Right atrium auricular region (tissue), 2 donors: ENCODE results near the gene CHSY1. TPM values are rescaled to one million over a fixed set of nuclear protein-coding genes. Genes with fewer than 3 reads are reported as not detected.

Experiments
- DNase-seq: peaks from one replicate; pipeline ENCODE4 v3.0.0-alpha.2; 2019; ENCODE audit warnings: low spot score
- H3K27ac ChIP-seq, 2 donors: fragments of 200-600 bp; sonication (generic); 1 replicate in 1 of 2; 2 replicates in 1 of 2; pipeline ENCODE4 v1.5.1; 2016 to 2019
- H3K27me3 ChIP-seq, 2 donors: fragments of 200-600 bp; sonication (generic); one replicate each; pipeline versions ENCODE4 v1.5.1 to v1.6.0; 2017 to 2019
- H3K36me3 ChIP-seq: fragments of 200-600 bp; sonication (generic); one replicate; pipeline ENCODE4 v1.5.1; 2016
- H3K4me1 ChIP-seq, 2 donors: fragments of 200-600 bp; sonication (generic); one replicate each; pipeline versions ENCODE4 v1.5.1 to v1.6.0; 2017 to 2019
- H3K4me3 ChIP-seq, 2 donors: fragments of 200-600 bp; sonication (generic); 1 replicate in 1 of 2; 2 replicates in 1 of 2; pipeline ENCODE4 v1.5.1; 2017 to 2019; ENCODE audit warnings: mild to moderate bottlenecking in 1 of 2, moderate library complexity in 1 of 2
- H3K9me3 ChIP-seq, 2 donors: fragments of 200-600 bp; sonication (generic); one replicate each; pipeline ENCODE4 v1.5.1; 2019
- total RNA-seq, 2 donors: library from RNA; depleted of rRNA; stranded (reverse); fragments of >200 nt; gene quantifications; one replicate each; pipeline ENCODE4 v1.1.0, GENCODE V29; 2016
- TF ChIP-seq, protein P1 (sequence below), 2 donors: fragments of 200-600 bp; sonication (generic); IDR thresholded peaks; one replicate each; pipeline ENCODE4 v1.5.1; 2019; ENCODE audit warnings: antibody characterized with exemption in 2 of 2

CHSY1 gene
- total RNA-seq, 2 donors from 2014 or later: 23.1 to 26.1 TPM

DNA sequence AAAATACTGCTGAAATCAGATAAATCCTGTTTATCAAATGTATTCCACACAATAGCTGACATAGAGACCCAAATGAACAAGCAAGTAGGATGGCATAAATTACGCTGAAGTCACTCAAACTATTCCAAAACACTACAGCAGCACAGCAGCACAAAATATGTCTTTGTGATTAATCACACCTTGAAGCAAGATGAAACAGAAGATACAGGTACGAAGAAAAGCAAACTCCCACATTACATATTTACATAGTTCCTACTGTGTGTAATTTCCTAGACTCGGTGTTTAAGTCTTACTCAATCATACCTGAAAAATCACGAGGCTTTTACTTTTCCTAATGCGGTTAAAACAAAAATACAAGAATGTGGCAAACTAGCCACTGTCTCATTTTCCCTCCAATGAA lies 38.3 kb downstream of the CHSY1 start:
- DNase-seq: no peak
- Histone ChIP-seq H3K4me3 (no peak overlapping the region), H3K36me3 (no peaks in the 10 kb centered on the region), H3K27me3 (no peaks in the 10 kb centered on the region), H3K27ac (no peak overlapping the region), H3K4me1 (peaks cover 0 to 46% of the 10 kb centered on the region in 2 donors), H3K9me3 (no peaks in the 10 kb centered on the region)
- TF ChIP-seq, protein P1, sequence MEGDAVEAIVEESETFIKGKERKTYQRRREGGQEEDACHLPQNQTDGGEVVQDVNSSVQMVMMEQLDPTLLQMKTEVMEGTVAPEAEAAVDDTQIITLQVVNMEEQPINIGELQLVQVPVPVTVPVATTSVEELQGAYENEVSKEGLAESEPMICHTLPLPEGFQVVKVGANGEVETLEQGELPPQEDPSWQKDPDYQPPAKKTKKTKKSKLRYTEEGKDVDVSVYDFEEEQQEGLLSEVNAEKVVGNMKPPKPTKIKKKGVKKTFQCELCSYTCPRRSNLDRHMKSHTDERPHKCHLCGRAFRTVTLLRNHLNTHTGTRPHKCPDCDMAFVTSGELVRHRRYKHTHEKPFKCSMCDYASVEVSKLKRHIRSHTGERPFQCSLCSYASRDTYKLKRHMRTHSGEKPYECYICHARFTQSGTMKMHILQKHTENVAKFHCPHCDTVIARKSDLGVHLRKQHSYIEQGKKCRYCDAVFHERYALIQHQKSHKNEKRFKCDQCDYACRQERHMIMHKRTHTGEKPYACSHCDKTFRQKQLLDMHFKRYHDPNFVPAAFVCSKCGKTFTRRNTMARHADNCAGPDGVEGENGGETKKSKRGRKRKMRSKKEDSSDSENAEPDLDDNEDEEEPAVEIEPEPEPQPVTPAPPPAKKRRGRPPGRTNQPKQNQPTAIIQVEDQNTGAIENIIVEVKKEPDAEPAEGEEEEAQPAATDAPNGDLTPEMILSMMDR (IDR thresholded peaks at IDR 0.05): no peak

DNA sequence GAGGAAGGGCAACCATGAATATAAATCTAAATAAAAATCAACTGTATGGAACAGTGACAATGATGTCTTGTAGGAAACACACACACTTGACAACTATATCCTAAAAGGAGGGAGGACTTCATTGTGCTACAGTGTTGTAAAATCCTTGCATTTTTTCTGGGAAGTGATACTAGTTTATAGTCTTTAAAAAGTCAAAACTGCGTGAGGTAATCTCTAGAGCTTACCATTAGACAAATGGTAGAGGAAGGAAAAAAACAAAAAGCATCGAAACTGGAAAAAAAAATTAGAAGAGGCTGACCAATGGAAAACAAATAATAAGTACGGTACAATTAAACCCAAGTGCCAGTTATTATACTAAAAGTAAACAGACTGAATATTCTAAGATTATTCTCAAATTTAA lies 38.7 kb downstream of the CHSY1 start:
- H3K27me3 ChIP-seq: no peaks in the 10 kb centered on the region
- TF ChIP-seq, protein P1 (IDR thresholded peaks at IDR 0.05): no peak

DNA sequence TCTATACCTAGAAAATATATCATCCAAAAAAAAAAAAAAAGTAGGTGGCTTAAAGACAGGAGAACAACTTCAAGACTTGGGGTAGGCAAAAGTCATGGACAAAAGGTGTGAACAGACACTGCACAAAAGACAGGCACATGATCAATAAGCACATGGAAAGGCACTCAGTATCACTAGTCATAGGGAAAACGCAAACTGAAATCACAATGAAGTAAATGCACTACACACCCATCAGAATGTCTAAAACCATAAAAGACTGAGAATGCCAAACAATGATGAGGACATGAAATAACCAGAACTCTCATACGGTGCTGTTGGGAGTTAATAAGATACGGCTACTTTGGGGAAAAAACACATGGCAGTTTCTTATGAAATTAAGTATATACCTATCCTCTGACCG lies 40.0 kb downstream of the CHSY1 start:
- no peaks in the 10 kb centered on the region for H3K27me3 ChIP-seq
- peaks cover 0 to 53% of the 10 kb centered on the region in 2 donors for H3K4me1 ChIP-seq

More for the DNA sequence above, 38.7 kb downstream of the CHSY1 start:
- H3K9me3 ChIP-seq: no peaks in the 10 kb centered on the region
- no peak overlapping the region for H3K4me3 ChIP-seq
- peaks cover 0 to 48% of the 10 kb centered on the region in 2 donors for H3K4me1 ChIP-seq
- H3K36me3 ChIP-seq: no peaks in the 10 kb centered on the region
- no peak overlapping the region for H3K27ac ChIP-seq
- no peak for DNase-seq

DNA sequence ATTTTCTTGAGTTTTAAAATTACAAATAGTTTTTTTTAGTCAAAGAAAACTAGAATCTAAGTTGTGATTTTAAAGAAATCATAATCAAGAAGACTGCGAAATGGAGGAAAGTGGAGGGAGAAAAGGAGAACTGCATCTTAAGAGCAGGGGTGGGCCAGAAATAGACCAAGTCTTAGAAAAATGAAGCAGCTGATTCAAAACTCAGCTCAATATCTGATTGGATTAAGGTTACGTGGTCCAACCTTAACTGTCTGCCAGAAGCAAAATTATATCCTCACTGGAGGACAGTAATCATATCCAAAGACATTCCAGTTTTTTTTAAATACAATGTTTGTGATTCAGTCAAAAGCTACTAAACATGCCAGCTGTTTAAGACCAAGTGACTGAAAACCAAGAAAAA lies 41.4 kb downstream of the CHSY1 start:
- peak overlapping the region; percentile 46 to 63 for H3K27ac ChIP-seq
- H3K9me3 ChIP-seq: no peaks in the 10 kb centered on the region
- H3K27me3 ChIP-seq: no peaks in the 10 kb centered on the region
- TF ChIP-seq, protein P1 (IDR thresholded peaks at IDR 0.05): no peak
- H3K4me3 ChIP-seq: no peak overlapping the region
- no peak for DNase-seq
- peaks cover 0 to 65% of the 10 kb centered on the region in 2 donors for H3K4me1 ChIP-seq
- no peaks in the 10 kb centered on the region for H3K36me3 ChIP-seq

More for the DNA sequence above, 40.0 kb downstream of the CHSY1 start:
- no peaks in the 10 kb centered on the region for H3K9me3 ChIP-seq
- no peak overlapping the region for H3K27ac ChIP-seq
- TF ChIP-seq, protein P1 (IDR thresholded peaks at IDR 0.05): no peak
- no peak for DNase-seq
- no peaks in the 10 kb centered on the region for H3K36me3 ChIP-seq
- H3K4me3 ChIP-seq: no peak overlapping the region

DNA sequence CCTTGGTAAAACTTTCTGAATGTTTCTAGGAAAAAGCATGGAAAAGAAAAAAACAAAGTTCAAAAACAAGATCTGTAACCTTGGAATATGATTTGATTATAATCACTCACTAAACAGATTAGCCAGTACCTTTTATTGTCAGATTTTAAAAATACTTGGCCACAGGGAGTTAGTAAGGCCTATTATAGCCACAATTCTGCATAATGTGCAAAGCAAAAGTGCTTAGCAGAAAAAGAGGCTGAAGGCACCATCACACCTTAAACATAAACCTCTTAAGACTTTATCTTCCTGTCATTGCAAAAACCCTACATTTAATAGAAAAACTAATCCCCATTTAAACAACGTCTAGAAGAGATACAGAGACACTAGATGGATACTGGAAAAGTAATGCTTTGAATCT lies 41.8 kb downstream of the CHSY1 start:
- TF ChIP-seq, protein P1 (IDR thresholded peaks at IDR 0.05): no peak
- no peak overlapping the region for H3K4me3 ChIP-seq
- no peaks in the 10 kb centered on the region for H3K36me3 ChIP-seq
- H3K27ac ChIP-seq: peak overlapping the region; percentile 46 to 63
- H3K27me3 ChIP-seq: no peaks in the 10 kb centered on the region
- DNase-seq: no peak
- peaks cover 0 to 65% of the 10 kb centered on the region in 2 donors for H3K4me1 ChIP-seq
- no peaks in the 10 kb centered on the region for H3K9me3 ChIP-seq

DNA sequence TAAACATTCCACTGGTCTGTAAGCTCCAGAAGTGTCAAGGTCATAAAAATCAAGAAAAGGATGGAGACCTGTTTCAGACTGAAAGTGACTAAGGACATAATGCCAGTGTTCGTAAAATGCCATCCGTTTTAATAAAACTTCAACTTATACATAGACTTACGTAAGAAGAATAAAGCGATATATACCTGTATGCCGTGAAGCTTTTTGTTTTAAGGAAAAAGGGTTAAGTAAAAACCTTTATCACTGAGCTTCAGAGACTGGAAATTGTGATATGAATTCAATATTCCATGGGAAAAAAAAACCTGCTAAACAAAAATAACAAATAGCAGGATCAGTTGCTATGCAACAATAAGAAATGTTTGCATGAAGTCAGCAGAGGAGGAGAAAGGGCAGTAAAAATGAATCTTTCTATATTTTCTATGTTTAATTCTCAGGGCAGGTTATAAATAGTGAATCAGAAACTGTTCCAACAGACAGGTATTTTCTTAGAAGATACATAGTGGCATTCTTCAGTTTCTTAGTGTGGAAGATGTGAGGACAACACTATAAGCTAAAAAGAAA lies 42.5 kb downstream of the CHSY1 start:
- TF ChIP-seq, protein P1 (IDR thresholded peaks at IDR 0.05): no peak
- H3K27me3 ChIP-seq: no peaks in the 10 kb centered on the region
- no peak for DNase-seq
- H3K4me1 ChIP-seq: peaks cover 0 to 71% of the 10 kb centered on the region in 2 donors
- no peaks in the 10 kb centered on the region for H3K36me3 ChIP-seq
- no peak overlapping the region for H3K4me3 ChIP-seq
- peak overlapping the region; percentile 46 to 63 for H3K27ac ChIP-seq
- H3K9me3 ChIP-seq: no peaks in the 10 kb centered on the region
